ENCODE results near the gene TTLL11.

DNA sequence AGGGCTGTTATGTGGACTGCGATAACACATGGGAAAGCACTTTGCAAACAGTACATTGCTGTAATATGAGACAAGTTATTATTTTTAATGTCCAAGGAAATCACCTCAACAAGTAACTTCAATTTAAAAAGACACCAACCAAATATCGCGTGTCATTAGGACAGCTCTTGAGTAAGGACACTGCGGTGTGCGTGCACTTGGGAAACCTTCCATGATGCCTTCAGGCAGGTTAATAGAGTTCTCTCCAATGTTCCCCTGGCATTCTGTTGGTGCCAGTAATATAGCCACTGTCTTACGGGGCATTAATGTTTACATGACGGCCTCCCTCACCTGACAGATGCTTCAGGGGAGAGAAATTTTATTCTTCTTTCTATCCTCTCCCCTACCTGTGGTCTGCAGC, 42.9 kb downstream of the TTLL11 start:
- TF ChIP-seq, protein P1, sequence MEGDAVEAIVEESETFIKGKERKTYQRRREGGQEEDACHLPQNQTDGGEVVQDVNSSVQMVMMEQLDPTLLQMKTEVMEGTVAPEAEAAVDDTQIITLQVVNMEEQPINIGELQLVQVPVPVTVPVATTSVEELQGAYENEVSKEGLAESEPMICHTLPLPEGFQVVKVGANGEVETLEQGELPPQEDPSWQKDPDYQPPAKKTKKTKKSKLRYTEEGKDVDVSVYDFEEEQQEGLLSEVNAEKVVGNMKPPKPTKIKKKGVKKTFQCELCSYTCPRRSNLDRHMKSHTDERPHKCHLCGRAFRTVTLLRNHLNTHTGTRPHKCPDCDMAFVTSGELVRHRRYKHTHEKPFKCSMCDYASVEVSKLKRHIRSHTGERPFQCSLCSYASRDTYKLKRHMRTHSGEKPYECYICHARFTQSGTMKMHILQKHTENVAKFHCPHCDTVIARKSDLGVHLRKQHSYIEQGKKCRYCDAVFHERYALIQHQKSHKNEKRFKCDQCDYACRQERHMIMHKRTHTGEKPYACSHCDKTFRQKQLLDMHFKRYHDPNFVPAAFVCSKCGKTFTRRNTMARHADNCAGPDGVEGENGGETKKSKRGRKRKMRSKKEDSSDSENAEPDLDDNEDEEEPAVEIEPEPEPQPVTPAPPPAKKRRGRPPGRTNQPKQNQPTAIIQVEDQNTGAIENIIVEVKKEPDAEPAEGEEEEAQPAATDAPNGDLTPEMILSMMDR (IDR thresholded peaks at IDR 0.05): no peak
- TF ChIP-seq POLR2AphosphoS5 (IDR thresholded peaks at IDR 0.05): no peak

All from esophagus muscularis mucosa (tissue), 3 donors.